LNCaP clone FGC (cell line): ENCODE results near the gene PHLDA3.
"Not testable (repeated sequence)": the region's sequence is repeated elsewhere in the genome, so short reads cannot be mapped to it uniquely, and the experiment has no call there.

Source experiments
- DNase-seq: peaks from one replicate; pipeline ENCODE4 v3.0.0-alpha.2; 2011; ENCODE audit warnings: low read depth
- H3K4me3 ChIP-seq: 2 replicates; pipeline ENCODE4 v1.5.1; 2011; ENCODE audit warnings: mild to moderate bottlenecking, low read depth, low read length, control low read depth
- TF ChIP-seq, protein P1 (sequence below): IDR thresholded peaks from 2 replicates; pipeline ENCODE4 v1.5.1; 2012; ENCODE audit warnings: mild to moderate bottlenecking; ENCODE audit not compliant: control insufficient read depth, insufficient read depth; ENCODE audit errors: extremely low read depth

Gene PHLDA3

DNA sequence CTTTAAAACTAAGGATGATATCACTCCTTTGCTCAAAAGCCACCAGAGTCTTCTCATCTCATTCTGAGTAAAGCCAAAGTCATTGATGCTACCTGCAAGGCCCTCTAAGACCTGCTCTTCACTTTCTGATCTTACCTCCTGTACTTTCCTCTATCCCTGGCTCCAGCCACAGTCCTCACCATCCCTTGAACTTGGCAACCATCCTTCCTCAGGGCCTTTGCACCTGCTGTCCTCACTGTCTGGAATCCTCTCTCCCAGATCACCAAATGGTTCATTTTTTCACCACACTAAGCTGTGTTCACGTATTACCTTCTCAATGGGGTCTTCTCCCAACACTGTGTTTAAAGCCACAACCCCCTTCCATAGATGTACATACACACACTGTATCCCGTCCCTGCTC lies 4.3 kb upstream of the PHLDA3 start:
- TF ChIP-seq, protein P1, sequence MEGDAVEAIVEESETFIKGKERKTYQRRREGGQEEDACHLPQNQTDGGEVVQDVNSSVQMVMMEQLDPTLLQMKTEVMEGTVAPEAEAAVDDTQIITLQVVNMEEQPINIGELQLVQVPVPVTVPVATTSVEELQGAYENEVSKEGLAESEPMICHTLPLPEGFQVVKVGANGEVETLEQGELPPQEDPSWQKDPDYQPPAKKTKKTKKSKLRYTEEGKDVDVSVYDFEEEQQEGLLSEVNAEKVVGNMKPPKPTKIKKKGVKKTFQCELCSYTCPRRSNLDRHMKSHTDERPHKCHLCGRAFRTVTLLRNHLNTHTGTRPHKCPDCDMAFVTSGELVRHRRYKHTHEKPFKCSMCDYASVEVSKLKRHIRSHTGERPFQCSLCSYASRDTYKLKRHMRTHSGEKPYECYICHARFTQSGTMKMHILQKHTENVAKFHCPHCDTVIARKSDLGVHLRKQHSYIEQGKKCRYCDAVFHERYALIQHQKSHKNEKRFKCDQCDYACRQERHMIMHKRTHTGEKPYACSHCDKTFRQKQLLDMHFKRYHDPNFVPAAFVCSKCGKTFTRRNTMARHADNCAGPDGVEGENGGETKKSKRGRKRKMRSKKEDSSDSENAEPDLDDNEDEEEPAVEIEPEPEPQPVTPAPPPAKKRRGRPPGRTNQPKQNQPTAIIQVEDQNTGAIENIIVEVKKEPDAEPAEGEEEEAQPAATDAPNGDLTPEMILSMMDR: no peak
- H3K4me3 ChIP-seq: no peak overlapping the region
- no peak for DNase-seq

DNA sequence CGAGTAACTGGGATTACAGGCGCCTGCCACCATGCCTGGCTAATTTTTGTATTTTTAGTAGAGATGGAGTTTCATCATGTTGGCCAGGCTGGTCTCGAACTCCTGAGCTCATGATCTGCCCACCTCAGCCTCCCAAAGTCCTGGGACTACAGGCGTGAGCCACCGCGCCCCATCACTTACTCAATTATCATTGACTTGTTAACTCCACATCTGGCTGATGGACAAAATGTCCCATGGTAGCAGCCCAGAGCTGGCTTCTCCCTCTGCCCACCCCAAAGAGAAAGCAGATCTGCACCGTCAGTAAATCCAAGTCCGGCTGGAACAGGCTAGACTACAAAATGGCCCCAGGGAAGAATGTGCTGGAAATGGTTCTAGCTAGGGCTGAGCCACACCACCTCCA lies 3.3 kb upstream of the PHLDA3 start:
- not testable (repeated sequence) for H3K4me3 ChIP-seq

DNA sequence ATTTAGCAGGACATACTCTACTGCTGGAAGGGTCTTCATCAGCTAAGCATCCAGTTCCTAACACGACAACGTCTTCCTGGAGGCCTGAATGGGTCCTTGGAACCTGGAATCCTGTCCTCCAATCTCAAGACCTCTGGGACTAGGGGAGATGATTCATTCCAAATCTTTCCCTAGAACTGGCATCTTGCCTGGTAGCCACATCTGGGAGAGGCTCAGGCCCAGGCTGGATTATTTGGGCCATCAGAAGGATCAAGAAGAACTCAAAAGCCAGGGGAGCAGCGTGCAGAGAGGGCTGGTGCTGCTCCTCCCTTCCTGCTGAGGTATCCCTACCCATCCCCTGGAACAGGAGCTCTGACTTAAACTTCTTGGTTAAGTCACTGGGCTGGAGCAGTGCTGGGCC lies 2.8 kb upstream of the PHLDA3 start:
- TF ChIP-seq, protein P1: no peak
- no peak for DNase-seq
- no peak overlapping the region for H3K4me3 ChIP-seq

More for the DNA sequence above, 3.3 kb upstream of the PHLDA3 start:
- not testable (repeated sequence) for DNase-seq

DNA sequence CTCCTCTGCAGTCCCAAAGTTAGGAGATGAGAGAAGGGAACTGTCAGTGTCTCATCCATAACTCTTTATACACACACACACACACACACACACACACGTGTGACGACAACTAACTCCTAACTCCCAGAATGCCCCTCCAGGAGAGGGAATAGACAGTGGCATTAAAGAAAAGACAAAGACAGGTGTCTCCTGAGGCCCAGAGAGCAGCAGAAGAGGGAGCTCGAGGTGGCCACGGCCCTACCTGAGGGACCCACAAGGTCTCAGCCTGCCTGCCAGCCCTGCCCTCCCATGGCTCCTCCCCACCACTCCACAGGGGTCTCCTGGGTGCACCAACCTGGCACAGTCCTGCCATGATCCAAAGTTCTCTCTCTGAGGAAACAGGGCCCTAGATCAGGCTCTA lies 1.6 kb upstream of the PHLDA3 start:
- no peak for DNase-seq
- no peak overlapping the region for H3K4me3 ChIP-seq
- TF ChIP-seq, protein P1: no peak

DNA sequence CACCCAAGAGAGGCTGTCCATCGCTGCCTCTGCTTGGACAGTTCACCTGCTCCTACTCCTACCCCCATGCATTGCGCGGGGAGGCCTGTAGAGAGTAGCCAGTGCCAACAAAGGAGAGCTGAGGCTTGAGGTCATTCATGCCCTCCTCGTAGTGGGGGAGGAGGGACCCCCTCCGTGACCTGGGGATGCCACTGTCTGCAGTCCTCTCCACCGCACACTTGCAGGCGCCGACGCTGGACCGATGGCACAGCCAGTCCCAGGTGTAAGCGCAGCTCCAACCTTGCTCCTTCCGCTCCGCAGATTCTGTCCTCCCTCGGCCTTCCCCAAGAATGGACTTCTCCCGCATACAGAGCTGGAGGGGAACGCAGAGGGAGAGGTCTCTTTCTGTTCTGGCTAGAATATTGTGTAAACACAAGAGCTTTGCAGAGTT lies 672 bp upstream of the PHLDA3 start:
- DNase-seq: no peak
- TF ChIP-seq, protein P1: no peak
- H3K4me3 ChIP-seq: peak overlapping the region; percentile 79

DNA sequence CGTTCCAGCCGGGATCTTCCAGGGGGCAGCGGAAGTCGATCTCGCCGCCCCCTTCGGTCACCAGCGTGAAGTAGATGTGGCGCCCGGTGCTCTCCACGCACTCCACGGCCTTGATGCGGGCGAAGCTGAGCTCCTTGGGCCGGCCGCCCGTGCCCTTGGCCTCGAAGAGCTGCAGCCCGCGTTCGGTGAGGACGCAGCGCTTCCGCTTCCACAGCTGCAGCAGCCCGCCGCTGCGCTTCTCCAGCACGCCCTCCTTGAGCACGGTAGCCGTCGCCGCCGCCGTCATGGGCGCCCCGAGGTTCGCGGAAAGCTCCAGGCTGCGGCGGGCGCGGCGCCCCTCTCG lies 516 bp downstream of the PHLDA3 start:
- no peak for DNase-seq
- TF ChIP-seq, protein P1: no peak
- H3K4me3 ChIP-seq: peak overlapping the region; percentile 79

DNA sequence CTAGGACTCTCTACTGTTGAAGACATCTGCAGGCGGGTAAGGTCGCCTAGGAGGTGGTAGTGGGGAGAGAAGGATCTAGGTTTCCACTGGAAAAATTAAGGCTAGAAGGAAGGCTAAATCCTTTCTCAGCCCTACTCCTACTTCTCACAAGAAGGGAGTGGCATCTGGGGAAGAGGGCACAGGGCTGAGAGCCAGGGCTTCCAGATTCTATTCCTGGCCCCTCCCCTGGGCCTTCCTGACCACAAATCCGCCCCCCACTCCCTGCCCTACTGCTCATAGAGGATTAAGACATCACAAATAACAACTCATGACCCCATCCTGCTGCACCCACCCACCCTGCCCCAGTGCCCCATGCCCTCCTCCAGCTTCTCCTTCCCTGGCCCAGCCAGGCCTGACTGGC lies 2.5 kb downstream of the PHLDA3 start:
- TF ChIP-seq, protein P1: no peak
- DNase-seq: no peak
- peak overlapping the region; percentile 79 for H3K4me3 ChIP-seq
